HepG2 (cell line): ENCODE data around the gene KRT17. TPM values are rescaled to one million over a fixed set of nuclear protein-coding genes. Genes with fewer than 3 reads are reported as not detected.

Source experiments
- AGO2 ChIP-seq: fragments of 200-400 bp; formaldehyde crosslinking; optimal IDR thresholded peaks from 2 replicates; pipeline ENCODE3; 2017; ENCODE audit warnings: mild to moderate bottlenecking, low read depth, low read length, moderate library complexity
- ATM ChIP-seq: fragments of 450-650 bp; IDR thresholded peaks from 2 replicates; pipeline ENCODE4 v1.7.1; 2017; ENCODE audit warnings: mild to moderate bottlenecking, borderline replicate concordance
- ELF1 ChIP-seq: sonication (generic); formaldehyde crosslinking; IDR thresholded peaks from 2 replicates; pipeline ENCODE4 v1.4.0; 2020; ENCODE audit warnings: missing genetic modification reagents
- FOXC1 ChIP-seq: sonication (generic); formaldehyde crosslinking; IDR thresholded peaks from 2 replicates; pipeline ENCODE4 v1.8.0; 2022; ENCODE audit warnings: mild to moderate bottlenecking, missing genetic modification reagents, borderline replicate concordance
- FOXP1 ChIP-seq, 2 experiments: fragments of 450-650 bp in 1 of 2; IDR thresholded peaks; 2 replicates each; pipeline ENCODE4 v1.6.1; 2017 to 2018; ENCODE audit warnings: antibody characterized with exemption in 1 of 2
- HOXD1 ChIP-seq: sonication (generic); formaldehyde crosslinking; IDR thresholded peaks from 2 replicates; pipeline ENCODE4 v1.5.0; 2020; ENCODE audit warnings: missing genetic modification reagents
- KLF16 ChIP-seq, 2 experiments: sonication (generic) in 1 of 2; formaldehyde crosslinking in 1 of 2; IDR thresholded peaks; 2 replicates each; pipeline versions ENCODE4 v1.6.1 to v1.8.0; 2016 to 2023; ENCODE audit warnings: missing genetic modification reagents in 2 of 2, missing compliant biosample characterization in 1 of 2
- MXI1 ChIP-seq: IDR thresholded peaks from 3 replicates; pipeline ENCODE4 v1.6.1; 2012; ENCODE audit warnings: low read depth, low read length, inconsistent platforms, borderline replicate concordance
- POGZ ChIP-seq: sonication (generic); formaldehyde crosslinking; IDR thresholded peaks from 2 replicates; pipeline ENCODE4 v1.4.0; 2020; ENCODE audit warnings: mild to moderate bottlenecking, missing genetic modification reagents
- POLR2G ChIP-seq: fragments of 200-400 bp; formaldehyde crosslinking; IDR thresholded peaks from 2 replicates; pipeline ENCODE4 v1.6.1; 2018; ENCODE audit warnings: mild to moderate bottlenecking, low read depth, low read length, moderate library complexity
- PRDM10 ChIP-seq: sonication (generic); formaldehyde crosslinking; IDR thresholded peaks from 2 replicates; pipeline ENCODE4 v1.4.0; 2020; ENCODE audit warnings: low read depth, missing genetic modification reagents
- RAD21 ChIP-seq: fragments of 450-650 bp; formaldehyde crosslinking; IDR thresholded peaks from 2 replicates; pipeline ENCODE4 v1.5.0; 2020; ENCODE audit warnings: mild to moderate bottlenecking
- RARG ChIP-seq: sonication (generic); formaldehyde crosslinking; IDR thresholded peaks from 2 replicates; pipeline ENCODE4 v1.4.0; 2020; ENCODE audit warnings: low read depth, mild to moderate bottlenecking, missing genetic modification reagents
- TEAD2 ChIP-seq: sonication (generic); formaldehyde crosslinking; IDR thresholded peaks from 2 replicates; pipeline ENCODE4 v1.9.0; 2021; ENCODE audit warnings: missing genetic modification reagents
- TOE1 ChIP-seq: sonication (generic); formaldehyde crosslinking; IDR thresholded peaks from 2 replicates; pipeline ENCODE4 v1.4.0; 2020; ENCODE audit warnings: mild to moderate bottlenecking, missing genetic modification reagents
- TRIM24 ChIP-seq: sonication (generic); formaldehyde crosslinking; IDR thresholded peaks from 2 replicates; pipeline ENCODE4 v1.8.0; 2022; ENCODE audit warnings: mild to moderate bottlenecking, missing genetic modification reagents
- ZBTB43 ChIP-seq: sonication (generic); formaldehyde crosslinking; conservative IDR thresholded peaks from 2 replicates; pipeline ENCODE4 v1.4.0; 2020; ENCODE audit warnings: missing genetic modification reagents
- ZBTB7A ChIP-seq: sonication (generic); formaldehyde crosslinking; IDR thresholded peaks from 2 replicates; pipeline ENCODE4 v1.8.0; 2022; ENCODE audit warnings: mild to moderate bottlenecking, missing genetic modification reagents
- ZBTB7B ChIP-seq: sonication (generic); formaldehyde crosslinking; IDR thresholded peaks from 2 replicates; pipeline ENCODE4 v1.4.0; 2020; ENCODE audit warnings: missing genetic modification reagents
- ZNF101 ChIP-seq: sonication (generic); formaldehyde crosslinking; IDR thresholded peaks from 2 replicates; pipeline ENCODE4 v1.4.0; 2020; ENCODE audit warnings: mild to moderate bottlenecking, low read depth, missing genetic modification reagents, borderline replicate concordance
- ZNF230 ChIP-seq: sonication (generic); formaldehyde crosslinking; IDR thresholded peaks from 2 replicates; pipeline ENCODE4 v1.4.0; 2020; ENCODE audit warnings: mild to moderate bottlenecking, missing genetic modification reagents
- ZNF263 ChIP-seq: sonication (generic); formaldehyde crosslinking; IDR thresholded peaks from 2 replicates; pipeline ENCODE4 v1.4.0; 2020; ENCODE audit warnings: missing genetic modification reagents
- ZNF615 ChIP-seq: sonication (generic); formaldehyde crosslinking; IDR thresholded peaks from 2 replicates; pipeline ENCODE4 v1.5.0; 2020; ENCODE audit warnings: mild to moderate bottlenecking, missing genetic modification reagents, borderline replicate concordance
- ZNF709 ChIP-seq: sonication (generic); formaldehyde crosslinking; IDR thresholded peaks from 2 replicates; pipeline ENCODE4 v1.5.0; 2020; ENCODE audit warnings: mild to moderate bottlenecking, missing genetic modification reagents
- ZNF761 ChIP-seq: sonication (generic); formaldehyde crosslinking; conservative IDR thresholded peaks from 2 replicates; pipeline ENCODE4 v1.4.0; 2020; ENCODE audit warnings: mild to moderate bottlenecking, missing genetic modification reagents
- polyA plus RNA-seq, 8 experiments: library from polyadenylated mRNA; depleted of rRNA in 3 of 8; stranded (reverse) in 7 of 8; unstranded in 1 of 8; fragments of >200 nt; fragmentation: Illumina TruSeq in 4 of 8; extraction: Trizol in 4 of 8; gene quantifications; 2 replicates each; pipeline versions ENCODE4 v1.2.1 to v1.2.3, GENCODE V29; 2011 to 2016; ENCODE audit warnings: low read depth in 4 of 8, missing spikeins in 1 of 8, mixed read lengths in 1 of 8; ENCODE audit not compliant: insufficient read depth in 1 of 8
- total RNA-seq, 5 experiments: library from RNA; depleted of rRNA; stranded (reverse); fragments of >200 nt; fragmentation: Illumina TruSeq; extraction: Trizol; gene quantifications; 2 replicates each; pipeline ENCODE4 v1.2.3, GENCODE V29; 2016; ENCODE audit warnings: low read depth in 1 of 5
- TF ChIP-seq, protein P1 (sequence below): sonication (generic); formaldehyde crosslinking; IDR thresholded peaks from 2 replicates; pipeline ENCODE4 v1.8.1; 2023; ENCODE audit warnings: mild to moderate bottlenecking, inconsistent platforms, moderate library complexity, missing genetic modification reagents, borderline replicate concordance

The KRT17 gene
- total and polyA plus RNA-seq, 2 of the 13 experiments (the other 11 are each of a cell fraction or from before 2014, with no cell fraction given): 0.38 to 0.82 TPM

DNA sequence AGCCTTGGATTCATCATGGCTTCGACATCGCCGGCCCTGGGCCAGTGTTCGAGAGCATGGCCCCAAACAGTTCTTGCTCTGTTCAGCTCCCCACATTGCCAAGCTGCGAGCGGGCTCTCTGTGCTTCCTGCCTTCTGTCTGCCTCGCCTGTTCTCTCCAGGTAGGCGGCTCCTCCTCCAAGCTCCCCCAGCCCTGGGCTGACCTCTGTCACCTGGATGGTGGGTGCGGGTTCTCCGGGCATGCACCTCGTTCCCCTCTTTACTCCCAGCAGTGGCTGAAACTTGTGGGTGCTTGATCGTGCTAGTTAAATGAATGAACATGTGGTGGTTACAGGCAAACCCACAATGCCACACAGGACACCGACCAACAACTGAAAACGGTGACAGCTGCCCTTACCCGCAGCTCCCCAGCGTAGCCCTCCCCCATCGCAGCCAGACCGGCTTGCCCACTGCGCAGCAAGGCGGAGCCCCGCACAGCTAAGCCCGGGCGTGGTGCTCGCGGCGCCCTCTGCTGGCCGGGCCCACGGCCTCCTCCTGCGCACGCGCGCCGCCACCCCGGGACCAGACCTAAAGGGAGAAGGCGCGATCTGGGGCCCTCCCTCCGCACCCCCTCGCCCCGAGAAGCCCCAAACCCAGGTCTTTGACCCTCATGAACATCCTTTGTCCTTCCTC is 41.3 kb upstream of the KRT17 start (continued):
- TF ChIP-seq, protein P1, sequence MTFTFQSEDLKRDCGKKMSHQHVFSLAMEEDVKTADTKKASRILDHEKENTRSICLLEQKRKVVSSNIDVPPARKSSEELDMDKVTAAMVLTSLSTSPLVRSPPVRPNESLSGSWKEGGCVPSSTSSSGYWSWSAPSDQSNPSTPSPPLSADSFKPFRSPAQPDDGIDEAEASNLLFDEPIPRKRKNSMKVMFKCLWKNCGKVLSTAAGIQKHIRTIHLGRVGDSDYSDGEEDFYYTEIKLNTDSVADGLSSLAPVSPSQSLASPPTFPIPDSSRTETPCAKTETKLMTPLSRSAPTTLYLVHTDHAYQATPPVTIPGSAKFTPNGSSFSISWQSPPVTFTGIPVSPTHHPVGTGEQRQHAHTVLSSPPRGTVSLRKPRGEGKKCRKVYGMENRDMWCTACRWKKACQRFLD (CRISPR knock-in tag): no peak; the same call in 1 of the 2 replicates
- TF ChIP-seq HOXD1 (CRISPR knock-in tag) (no peak), ZNF615 (CRISPR knock-in tag) (no peak), ATM (no peak), KLF16 (CRISPR knock-in tag; IDR thresholded peaks at IDR 0.05) (peak in 1 of 2 experiments; percentile 79; a peak in 2 of 4 replicates), ZBTB7A (CRISPR knock-in tag) (no peak), TEAD2 (CRISPR knock-in tag) (no peak), AGO2 (no peak), FOXP1 (IDR thresholded peaks at IDR 0.05) (no peak), FOXP1 (CRISPR knock-in tag; IDR thresholded peaks at IDR 0.05) (no peak), ZNF709 (no peak), ZBTB43 (CRISPR knock-in tag) (no peak; the same call in 1 of the 2 replicates), ZBTB7B (CRISPR knock-in tag) (peak; percentile 87), PRDM10 (CRISPR knock-in tag) (peak; percentile 57; the same call in 1 of the 2 replicates), ZNF101 (CRISPR knock-in tag) (no peak), RARG (CRISPR knock-in tag) (no peak), FOXC1 (CRISPR knock-in tag) (no peak), ZNF230 (CRISPR knock-in tag) (0 out of 2 replicates have a peak, but pooled peaks have one; percentile 19), ZNF761 (CRISPR knock-in tag) (no peak; the same call in 1 of the 2 replicates), POGZ (CRISPR knock-in tag) (peak; percentile 73), RAD21 (peak; percentile 54), TRIM24 (no peak), TOE1 (CRISPR knock-in tag) (no peak), ZNF263 (no peak), POLR2G (peak; percentile 32; the same call in 1 of the 2 replicates), MXI1 (peak; percentile 63; the same call in 1 of the 3 replicates), ELF1 (no peak)
